ENCODE measurements around the gene ZNF33B.

Gene ZNF33B

DNA sequence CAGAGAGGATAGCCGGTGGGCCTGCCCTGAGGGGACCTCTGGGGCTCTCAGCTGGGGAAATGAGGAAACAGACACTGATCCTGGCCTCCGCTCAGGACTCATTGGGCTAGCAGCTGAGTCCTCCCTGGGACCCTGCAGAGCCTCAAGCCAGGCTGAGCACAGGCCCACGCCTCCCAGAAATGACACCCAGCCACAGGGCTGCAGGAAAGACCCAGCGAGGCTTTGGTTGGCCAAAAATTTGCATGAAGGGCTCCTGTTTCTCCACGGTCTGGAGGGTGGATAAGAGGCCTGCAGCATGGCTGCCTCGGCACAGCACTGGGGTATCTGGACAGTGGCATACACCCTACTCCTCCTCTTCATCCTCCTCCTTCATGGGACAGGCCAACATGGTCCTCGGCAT, 60.4 kb downstream of the ZNF33B start:
- ATAC-seq: no peak; the same call in 1 of the 3 replicates
- TF ChIP-seq CSDC2 (CRISPR knock-in tag; IDR thresholded peaks at IDR 0.05) (no peak), ZC3H10 (CRISPR knock-in tag; IDR thresholded peaks at IDR 0.05) (no peak), OSR1 (CRISPR knock-in tag; IDR thresholded peaks at IDR 0.05) (no peak), POU6F1 (CRISPR knock-in tag; IDR thresholded peaks at IDR 0.05; ENCODE audit: borderline replicate concordance, low read depth) (no peak), ZNF70 (CRISPR knock-in tag; IDR thresholded peaks at IDR 0.05) (no peak), ESRRG (CRISPR knock-in tag; IDR thresholded peaks at IDR 0.05) (no peak), CSRNP3 (CRISPR knock-in tag; IDR thresholded peaks at IDR 0.05) (no peak), ZNF565 (CRISPR knock-in tag; conservative IDR thresholded peaks at IDR 0.05; ENCODE audit: low read depth) (no peak), ISL1 (CRISPR knock-in tag; IDR thresholded peaks at IDR 0.05) (no peak)

DNA sequence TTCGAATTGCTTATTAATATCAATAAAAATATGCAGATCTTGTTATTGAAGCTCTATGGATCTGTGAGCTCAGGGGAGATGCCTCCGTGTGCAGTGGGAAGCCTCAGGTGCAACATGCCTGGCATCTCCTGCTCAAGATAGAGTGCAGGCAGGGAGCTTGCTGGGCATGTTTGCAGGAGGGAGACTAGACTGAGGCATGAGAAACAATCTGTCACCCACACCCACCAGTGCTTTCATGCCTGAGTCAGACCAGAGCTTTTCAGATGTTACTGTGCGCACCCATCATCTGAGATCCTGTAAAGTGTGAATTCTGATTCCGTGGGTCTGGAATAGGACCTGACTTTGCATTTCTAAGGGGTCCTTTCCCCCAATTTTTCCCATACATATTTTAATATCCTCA, 62.0 kb downstream of the ZNF33B start:
- no peak for ATAC-seq
- TF ChIP-seq CSRNP3 (CRISPR knock-in tag; IDR thresholded peaks at IDR 0.05) (no peak), ZC3H10 (CRISPR knock-in tag; IDR thresholded peaks at IDR 0.05) (no peak), ZFP3 (CRISPR knock-in tag; IDR thresholded peaks at IDR 0.05) (no peak), GLIS3 (CRISPR knock-in tag; IDR thresholded peaks at IDR 0.05) (no peak), ARNTL (CRISPR knock-in tag; IDR thresholded peaks at IDR 0.05; ENCODE audit: borderline replicate concordance, low read depth) (no peak), SNAI2 (CRISPR knock-in tag; IDR thresholded peaks at IDR 0.05) (no peak), OSR1 (CRISPR knock-in tag; IDR thresholded peaks at IDR 0.05) (no peak), ZFP30 (CRISPR knock-in tag; IDR thresholded peaks at IDR 0.05) (no peak), CSDC2 (CRISPR knock-in tag; IDR thresholded peaks at IDR 0.05) (no peak), TOX (CRISPR knock-in tag; IDR thresholded peaks at IDR 0.05; ENCODE audit: borderline replicate concordance) (no peak), ZNF70 (CRISPR knock-in tag; IDR thresholded peaks at IDR 0.05) (no peak), PPARA (CRISPR knock-in tag; IDR thresholded peaks at IDR 0.05; ENCODE audit: borderline replicate concordance) (no peak), POU6F1 (CRISPR knock-in tag; IDR thresholded peaks at IDR 0.05; ENCODE audit: borderline replicate concordance, low read depth) (no peak), ISL1 (CRISPR knock-in tag; IDR thresholded peaks at IDR 0.05) (no peak), ZNF8 (CRISPR knock-in tag; IDR thresholded peaks at IDR 0.05) (no peak)
- TF ChIP-seq, protein P1, sequence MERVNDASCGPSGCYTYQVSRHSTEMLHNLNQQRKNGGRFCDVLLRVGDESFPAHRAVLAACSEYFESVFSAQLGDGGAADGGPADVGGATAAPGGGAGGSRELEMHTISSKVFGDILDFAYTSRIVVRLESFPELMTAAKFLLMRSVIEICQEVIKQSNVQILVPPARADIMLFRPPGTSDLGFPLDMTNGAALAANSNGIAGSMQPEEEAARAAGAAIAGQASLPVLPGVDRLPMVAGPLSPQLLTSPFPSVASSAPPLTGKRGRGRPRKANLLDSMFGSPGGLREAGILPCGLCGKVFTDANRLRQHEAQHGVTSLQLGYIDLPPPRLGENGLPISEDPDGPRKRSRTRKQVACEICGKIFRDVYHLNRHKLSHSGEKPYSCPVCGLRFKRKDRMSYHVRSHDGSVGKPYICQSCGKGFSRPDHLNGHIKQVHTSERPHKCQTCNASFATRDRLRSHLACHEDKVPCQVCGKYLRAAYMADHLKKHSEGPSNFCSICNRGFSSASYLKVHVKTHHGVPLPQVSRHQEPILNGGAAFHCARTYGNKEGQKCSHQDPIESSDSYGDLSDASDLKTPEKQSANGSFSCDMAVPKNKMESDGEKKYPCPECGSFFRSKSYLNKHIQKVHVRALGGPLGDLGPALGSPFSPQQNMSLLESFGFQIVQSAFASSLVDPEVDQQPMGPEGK (CRISPR knock-in tag; IDR thresholded peaks at IDR 0.05; ENCODE audit: borderline replicate concordance): no peak
- TF ChIP-seq, protein P2, sequence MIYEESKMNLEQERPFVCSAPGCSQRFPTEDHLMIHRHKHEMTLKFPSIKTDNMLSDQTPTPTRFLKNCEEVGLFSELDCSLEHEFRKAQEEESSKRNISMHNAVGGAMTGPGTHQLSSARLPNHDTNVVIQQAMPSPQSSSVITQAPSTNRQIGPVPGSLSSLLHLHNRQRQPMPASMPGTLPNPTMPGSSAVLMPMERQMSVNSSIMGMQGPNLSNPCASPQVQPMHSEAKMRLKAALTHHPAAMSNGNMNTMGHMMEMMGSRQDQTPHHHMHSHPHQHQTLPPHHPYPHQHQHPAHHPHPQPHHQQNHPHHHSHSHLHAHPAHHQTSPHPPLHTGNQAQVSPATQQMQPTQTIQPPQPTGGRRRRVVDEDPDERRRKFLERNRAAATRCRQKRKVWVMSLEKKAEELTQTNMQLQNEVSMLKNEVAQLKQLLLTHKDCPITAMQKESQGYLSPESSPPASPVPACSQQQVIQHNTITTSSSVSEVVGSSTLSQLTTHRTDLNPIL (CRISPR knock-in tag; IDR thresholded peaks at IDR 0.05; ENCODE audit: low read depth): no peak
- TF ChIP-seq, protein P3, sequence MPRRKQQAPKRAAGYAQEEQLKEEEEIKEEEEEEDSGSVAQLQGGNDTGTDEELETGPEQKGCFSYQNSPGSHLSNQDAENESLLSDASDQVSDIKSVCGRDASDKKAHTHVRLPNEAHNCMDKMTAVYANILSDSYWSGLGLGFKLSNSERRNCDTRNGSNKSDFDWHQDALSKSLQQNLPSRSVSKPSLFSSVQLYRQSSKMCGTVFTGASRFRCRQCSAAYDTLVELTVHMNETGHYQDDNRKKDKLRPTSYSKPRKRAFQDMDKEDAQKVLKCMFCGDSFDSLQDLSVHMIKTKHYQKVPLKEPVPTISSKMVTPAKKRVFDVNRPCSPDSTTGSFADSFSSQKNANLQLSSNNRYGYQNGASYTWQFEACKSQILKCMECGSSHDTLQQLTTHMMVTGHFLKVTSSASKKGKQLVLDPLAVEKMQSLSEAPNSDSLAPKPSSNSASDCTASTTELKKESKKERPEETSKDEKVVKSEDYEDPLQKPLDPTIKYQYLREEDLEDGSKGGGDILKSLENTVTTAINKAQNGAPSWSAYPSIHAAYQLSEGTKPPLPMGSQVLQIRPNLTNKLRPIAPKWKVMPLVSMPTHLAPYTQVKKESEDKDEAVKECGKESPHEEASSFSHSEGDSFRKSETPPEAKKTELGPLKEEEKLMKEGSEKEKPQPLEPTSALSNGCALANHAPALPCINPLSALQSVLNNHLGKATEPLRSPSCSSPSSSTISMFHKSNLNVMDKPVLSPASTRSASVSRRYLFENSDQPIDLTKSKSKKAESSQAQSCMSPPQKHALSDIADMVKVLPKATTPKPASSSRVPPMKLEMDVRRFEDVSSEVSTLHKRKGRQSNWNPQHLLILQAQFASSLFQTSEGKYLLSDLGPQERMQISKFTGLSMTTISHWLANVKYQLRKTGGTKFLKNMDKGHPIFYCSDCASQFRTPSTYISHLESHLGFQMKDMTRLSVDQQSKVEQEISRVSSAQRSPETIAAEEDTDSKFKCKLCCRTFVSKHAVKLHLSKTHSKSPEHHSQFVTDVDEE (CRISPR knock-in tag; IDR thresholded peaks at IDR 0.05): no peak

Data from SK-N-SH treated with all-trans-retinoic acid at 6 μM for 48 hours (cell line).